ENCODE data around the gene MPPED2.

- TF ChIP-seq, protein P1, sequence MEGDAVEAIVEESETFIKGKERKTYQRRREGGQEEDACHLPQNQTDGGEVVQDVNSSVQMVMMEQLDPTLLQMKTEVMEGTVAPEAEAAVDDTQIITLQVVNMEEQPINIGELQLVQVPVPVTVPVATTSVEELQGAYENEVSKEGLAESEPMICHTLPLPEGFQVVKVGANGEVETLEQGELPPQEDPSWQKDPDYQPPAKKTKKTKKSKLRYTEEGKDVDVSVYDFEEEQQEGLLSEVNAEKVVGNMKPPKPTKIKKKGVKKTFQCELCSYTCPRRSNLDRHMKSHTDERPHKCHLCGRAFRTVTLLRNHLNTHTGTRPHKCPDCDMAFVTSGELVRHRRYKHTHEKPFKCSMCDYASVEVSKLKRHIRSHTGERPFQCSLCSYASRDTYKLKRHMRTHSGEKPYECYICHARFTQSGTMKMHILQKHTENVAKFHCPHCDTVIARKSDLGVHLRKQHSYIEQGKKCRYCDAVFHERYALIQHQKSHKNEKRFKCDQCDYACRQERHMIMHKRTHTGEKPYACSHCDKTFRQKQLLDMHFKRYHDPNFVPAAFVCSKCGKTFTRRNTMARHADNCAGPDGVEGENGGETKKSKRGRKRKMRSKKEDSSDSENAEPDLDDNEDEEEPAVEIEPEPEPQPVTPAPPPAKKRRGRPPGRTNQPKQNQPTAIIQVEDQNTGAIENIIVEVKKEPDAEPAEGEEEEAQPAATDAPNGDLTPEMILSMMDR (IDR thresholded peaks at IDR 0.05; ENCODE audit: insufficient read depth, low read depth, low read length): no peak
- no peak for TF ChIP-seq EZH2 (IDR thresholded peaks at IDR 0.05; ENCODE audit: insufficient read depth, low read length)
Measured at GRCh38 chr11:30454111-30454510, 132.0 kb downstream of the MPPED2 start.
